ENCODE data around the gene ZNFX1. TPM values are rescaled to one million over a fixed set of nuclear protein-coding genes. Genes with fewer than 3 reads are reported as not detected.

The ZNFX1 gene
- total RNA-seq, 1 donor: 61.5 TPM

GRCh38 chr20:49260218-49260617 lies 17.6 kb downstream of the ZNFX1 start:
- H3K36me3 ChIP-seq (ENCODE audit: insufficient read depth, low read length): peaks cover 85% of the 10 kb centered on the region
- DNase-seq (ENCODE audit: insufficient read length, low spot score, missing footprints): no peak
- no peak overlapping the region for H2AFZ ChIP-seq (ENCODE audit: low read length)
- H4K20me1 ChIP-seq (ENCODE audit: insufficient read depth, low read length): peaks cover 12% of the 10 kb centered on the region
- no peaks in the 10 kb centered on the region for H3K4me1 ChIP-seq (ENCODE audit: insufficient read depth, low read length)
- TF ChIP-seq CTCF (IDR thresholded peaks at IDR 0.05; ENCODE audit: extremely low read depth, low read depth, low read length): no peak
- H3K9me3 ChIP-seq (ENCODE audit: low read depth, low read length): no peaks in the 10 kb centered on the region
- no peak overlapping the region for H3K4me2 ChIP-seq (ENCODE audit: insufficient read depth, low read length)
- no peak overlapping the region for H3K4me3 ChIP-seq (ENCODE audit: insufficient read depth, low read length)
- no peak overlapping the region for H3K27ac ChIP-seq (ENCODE audit: low read depth, low read length)
- no peaks in the 10 kb centered on the region for H3K27me3 ChIP-seq (ENCODE audit: insufficient read depth, low read length)
- peaks cover 14% of the 10 kb centered on the region for H3K79me2 ChIP-seq (ENCODE audit: insufficient read depth, low read length)

- no peak overlapping the region for H3K4me2 ChIP-seq (ENCODE audit: insufficient read depth, low read length)
- no peak overlapping the region for H3K4me3 ChIP-seq (ENCODE audit: insufficient read depth, low read length)
- DNase-seq (ENCODE audit: insufficient read length, low spot score, missing footprints): no peak
- H4K20me1 ChIP-seq (ENCODE audit: insufficient read depth, low read length): peaks cover 8% of the 10 kb centered on the region
- TF ChIP-seq CTCF (IDR thresholded peaks at IDR 0.05; ENCODE audit: extremely low read depth, low read depth, low read length): no peak
- H3K27me3 ChIP-seq (ENCODE audit: insufficient read depth, low read length): no peaks in the 10 kb centered on the region
- H3K79me2 ChIP-seq (ENCODE audit: insufficient read depth, low read length): peaks cover 10% of the 10 kb centered on the region
- no peaks in the 10 kb centered on the region for H3K4me1 ChIP-seq (ENCODE audit: insufficient read depth, low read length)
- H3K27ac ChIP-seq (ENCODE audit: low read depth, low read length): no peak overlapping the region
- H3K9me3 ChIP-seq (ENCODE audit: low read depth, low read length): no peaks in the 10 kb centered on the region
- no peak overlapping the region for H2AFZ ChIP-seq (ENCODE audit: low read length)
- H3K36me3 ChIP-seq (ENCODE audit: insufficient read depth, low read length): peaks cover 85% of the 10 kb centered on the region
These were observed 18.1 kb downstream of the ZNFX1 start for GRCh38 chr20:49259799-49260198.

- Histone ChIP-seq H3K4me1 (ENCODE audit: insufficient read depth, low read length) (no peaks in the 10 kb centered on the region), H3K4me3 (ENCODE audit: insufficient read depth, low read length) (no peak overlapping the region), H3K9me3 (ENCODE audit: low read depth, low read length) (no peaks in the 10 kb centered on the region), H3K27ac (ENCODE audit: low read depth, low read length) (no peak overlapping the region), H3K36me3 (ENCODE audit: insufficient read depth, low read length) (peaks cover 85% of the 10 kb centered on the region), H4K20me1 (ENCODE audit: insufficient read depth, low read length) (peaks cover 2% of the 10 kb centered on the region), H3K27me3 (ENCODE audit: insufficient read depth, low read length) (no peaks in the 10 kb centered on the region), H2AFZ (ENCODE audit: low read length) (no peak overlapping the region), H3K79me2 (ENCODE audit: insufficient read depth, low read length) (peaks cover 5% of the 10 kb centered on the region), H3K4me2 (ENCODE audit: insufficient read depth, low read length) (no peak overlapping the region)
- TF ChIP-seq CTCF (IDR thresholded peaks at IDR 0.05; ENCODE audit: extremely low read depth, low read depth, low read length): no peak
- DNase-seq (ENCODE audit: insufficient read length, low spot score, missing footprints): no peak
These were observed 18.6 kb downstream of the ZNFX1 start for GRCh38 chr20:49259284-49259683.

- H3K4me3 ChIP-seq (ENCODE audit: insufficient read depth, low read length): no peak overlapping the region
- H3K4me1 ChIP-seq (ENCODE audit: insufficient read depth, low read length): no peaks in the 10 kb centered on the region
- H3K36me3 ChIP-seq (ENCODE audit: insufficient read depth, low read length): peaks cover 89% of the 10 kb centered on the region
These were observed 21.6 kb downstream of the ZNFX1 start for GRCh38 chr20:49256261-49256660.

More at GRCh38 chr20:49256261-49256660, 21.6 kb downstream of the ZNFX1 start:
- Histone ChIP-seq H3K27me3 (ENCODE audit: insufficient read depth, low read length) (no peaks in the 10 kb centered on the region), H3K27ac (ENCODE audit: low read depth, low read length) (no peak overlapping the region), H4K20me1 (ENCODE audit: insufficient read depth, low read length) (no peaks in the 10 kb centered on the region), H3K79me2 (ENCODE audit: insufficient read depth, low read length) (peaks cover 2% of the 10 kb centered on the region), H3K9me3 (ENCODE audit: low read depth, low read length) (no peaks in the 10 kb centered on the region), H3K4me2 (ENCODE audit: insufficient read depth, low read length) (no peak overlapping the region), H2AFZ (ENCODE audit: low read length) (no peak overlapping the region)
- no peak for TF ChIP-seq CTCF (IDR thresholded peaks at IDR 0.05; ENCODE audit: extremely low read depth, low read depth, low read length)
- no peak for DNase-seq (ENCODE audit: insufficient read length, low spot score, missing footprints)
